Kidney epithelial cell (primary cell): ENCODE measurements around the gene ALK. TPM values are rescaled to one million over a fixed set of nuclear protein-coding genes. Genes with fewer than 3 reads are reported as not detected.

Source experiments
- DNase-seq: peaks from one replicate; pipeline ENCODE4 v3.0.0-alpha.2; 2010; ENCODE audit warnings: low read depth
- H3K27me3 ChIP-seq: 2 replicates; pipeline ENCODE4 v1.6.0; 2011; ENCODE audit warnings: low read length; ENCODE audit not compliant: control insufficient read depth, insufficient read depth
- H3K36me3 ChIP-seq: 2 replicates; pipeline ENCODE4 v1.5.1; 2011; ENCODE audit warnings: low read length; ENCODE audit not compliant: control insufficient read depth, insufficient read depth
- H3K4me3 ChIP-seq: 2 replicates; pipeline ENCODE4 v1.5.1; 2011; ENCODE audit warnings: low read depth, mild to moderate bottlenecking, control low read depth, low read length
- CTCF ChIP-seq: IDR thresholded peaks from 2 replicates; pipeline ENCODE4 v1.5.1; 2011; ENCODE audit warnings: mild to moderate bottlenecking, moderate library complexity, low read length, control low read depth, inconsistent platforms; ENCODE audit not compliant: insufficient read depth, poor library complexity, severe bottlenecking
- total RNA-seq: library from RNA; depleted of rRNA; stranded (reverse); fragments of >200 nt; gene quantifications from 2 replicates; pipeline ENCODE4 v1.2.3, GENCODE V29; 2015

Gene ALK
- total RNA-seq, 1 donor from 2014 or later = not detected

GRCh38 chr2:29219374-29219773 lies 702.0 kb downstream of the ALK start:
- no peak for TF ChIP-seq CTCF
- no peak for DNase-seq

GRCh38 chr2:29218550-29219125 lies 702.7 kb downstream of the ALK start:
- no peak for TF ChIP-seq CTCF
- H3K27me3 ChIP-seq = no peaks in the 10 kb centered on the region
- no peaks in the 10 kb centered on the region for H3K36me3 ChIP-seq
- H3K4me3 ChIP-seq = no peak overlapping the region
- DNase-seq = no peak

More at GRCh38 chr2:29219374-29219773, 702.0 kb downstream of the ALK start:
- Histone ChIP-seq H3K27me3 (no peaks in the 10 kb centered on the region), H3K4me3 (no peak overlapping the region), H3K36me3 (no peaks in the 10 kb centered on the region)

- no peak for TF ChIP-seq CTCF
- H3K4me3 ChIP-seq = no peak overlapping the region
- no peak for DNase-seq
- H3K27me3 ChIP-seq = no peaks in the 10 kb centered on the region
- H3K36me3 ChIP-seq = no peaks in the 10 kb centered on the region
These were observed 703.3 kb downstream of the ALK start for GRCh38 chr2:29218071-29218470.

- Histone ChIP-seq H3K27me3 (no peaks in the 10 kb centered on the region), H3K4me3 (no peak overlapping the region), H3K36me3 (no peaks in the 10 kb centered on the region)
- DNase-seq = no peak
- TF ChIP-seq CTCF = no peak
These were observed 704.8 kb downstream of the ALK start for GRCh38 chr2:29216609-29216909.

- TF ChIP-seq CTCF = no peak
- no peak for DNase-seq
- H3K27me3 ChIP-seq = no peaks in the 10 kb centered on the region
- H3K36me3 ChIP-seq = no peaks in the 10 kb centered on the region
- H3K4me3 ChIP-seq = no peak overlapping the region
These were observed 705.4 kb downstream of the ALK start for GRCh38 chr2:29215739-29216608.
